Activated naive CD4-positive, alpha-beta T cell treated with anti-CD3 and anti-CD28 coated beads, Interleukin-2, amount 50 U/mL, for 24 hours (primary cell): ENCODE results near the gene URM1.
"Not testable (repeated sequence)": the region's sequence is repeated elsewhere in the genome, so short reads cannot be mapped to it uniquely, and the experiment has no call there.

Source experiments
- H3K27ac Mint-ChIP-seq: one replicate; pipeline ENCODE4 v1.8.0; 2021; ENCODE audit warnings: mild to moderate bottlenecking, mixed read lengths
- H3K27me3 Mint-ChIP-seq: one replicate; pipeline ENCODE4 v1.8.0; 2021; ENCODE audit warnings: mixed read lengths
- H3K36me3 Mint-ChIP-seq: one replicate; pipeline ENCODE4 v1.8.0; 2021; ENCODE audit warnings: mixed read lengths
- H3K4me1 Mint-ChIP-seq: one replicate; pipeline ENCODE4 v1.8.0; 2021; ENCODE audit warnings: mixed read lengths
- H3K4me3 Mint-ChIP-seq: one replicate; pipeline ENCODE4 v1.8.0; 2021; ENCODE audit warnings: mild to moderate bottlenecking, mixed read lengths
- H3K9me3 Mint-ChIP-seq: one replicate; pipeline ENCODE4 v1.8.0; 2021; ENCODE audit warnings: mixed read lengths

Gene URM1

DNA sequence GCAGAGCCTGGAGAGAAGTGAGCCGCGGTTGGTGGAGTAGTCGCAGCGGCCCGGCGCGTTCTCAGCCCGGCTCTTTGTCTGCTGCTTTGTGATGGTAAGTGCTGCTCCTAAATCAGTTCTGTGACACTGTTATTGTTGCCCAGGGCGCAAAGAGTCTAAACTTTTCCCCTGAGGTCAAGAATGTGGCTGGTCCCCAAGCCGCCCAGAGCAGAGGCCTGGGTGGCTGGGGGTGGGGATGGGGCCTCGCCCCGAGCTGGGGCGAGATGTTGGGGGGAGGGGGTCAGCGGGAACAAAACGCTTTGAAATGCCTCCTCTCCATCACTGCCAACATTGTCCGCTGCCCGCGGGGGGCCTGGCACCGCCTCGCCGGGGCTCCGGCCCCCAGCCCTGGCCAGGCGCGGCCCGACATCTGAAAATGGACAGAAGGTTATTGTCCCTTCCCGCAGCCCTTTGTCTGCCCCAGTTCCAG, 37.8 kb downstream of the URM1 start:
- no peaks in the 10 kb centered on the region for H3K36me3 Mint-ChIP-seq
- H3K9me3 Mint-ChIP-seq, result no peaks in the 10 kb centered on the region
- H3K4me1 Mint-ChIP-seq, result no peaks in the 10 kb centered on the region
- H3K27me3 Mint-ChIP-seq, result peaks cover 11% of the 10 kb centered on the region
- no peak overlapping the region for H3K4me3 Mint-ChIP-seq
- H3K27ac Mint-ChIP-seq, result no peak overlapping the region

DNA sequence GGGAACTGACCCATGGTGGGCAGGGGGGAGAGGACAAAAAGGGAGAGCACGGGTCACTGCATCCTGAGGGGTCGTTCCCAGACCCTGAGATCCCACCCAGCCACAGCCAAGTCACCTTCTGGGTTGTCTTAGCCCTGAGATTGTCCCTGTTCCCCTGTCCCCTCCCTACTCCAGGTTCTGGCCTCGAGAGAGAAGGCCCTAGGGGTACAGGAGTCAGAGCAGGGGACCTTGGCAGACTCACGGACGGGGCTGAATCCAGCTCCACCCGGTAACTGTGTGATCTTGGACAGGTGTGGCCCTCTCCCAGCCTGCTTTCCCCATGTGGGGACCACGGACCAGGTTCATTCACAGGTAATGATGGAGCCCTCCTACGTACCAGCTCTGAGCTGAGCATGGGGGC, 38.3 kb downstream of the URM1 start:
- Mint-ChIP-seq H3K9me3 (no peaks in the 10 kb centered on the region), H3K36me3 (no peaks in the 10 kb centered on the region), H3K4me1 (no peaks in the 10 kb centered on the region), H3K27me3 (peaks cover 13% of the 10 kb centered on the region), H3K27ac (no peak overlapping the region), H3K4me3 (no peak overlapping the region)

DNA sequence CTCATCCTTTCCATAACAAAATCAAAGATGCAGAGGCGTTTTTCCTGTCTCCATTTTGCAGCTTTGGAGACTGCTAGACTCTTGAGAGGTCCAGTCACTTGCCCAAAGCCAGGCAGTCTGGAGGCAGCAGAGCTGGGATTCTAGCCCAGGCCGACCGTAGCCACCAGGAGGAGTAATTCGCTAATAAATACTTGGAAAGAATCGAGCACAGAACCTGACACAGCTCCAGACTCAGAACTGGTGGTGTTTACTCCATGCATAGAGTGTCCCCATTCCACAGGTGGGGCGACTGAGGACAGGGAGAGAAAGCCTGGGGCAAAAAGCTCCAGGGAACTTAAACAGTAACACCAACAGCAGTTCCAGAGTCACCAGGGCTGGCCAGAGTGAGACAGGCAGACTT, 38.8 kb downstream of the URM1 start:
- H3K4me3 Mint-ChIP-seq, result no peak overlapping the region
- no peak overlapping the region for H3K27ac Mint-ChIP-seq
- peaks cover 16% of the 10 kb centered on the region for H3K27me3 Mint-ChIP-seq
- H3K4me1 Mint-ChIP-seq, result no peaks in the 10 kb centered on the region
- H3K36me3 Mint-ChIP-seq, result no peaks in the 10 kb centered on the region
- no peaks in the 10 kb centered on the region for H3K9me3 Mint-ChIP-seq

GRCh38 chr9:128411364-128412119, 40.4 kb downstream of the URM1 start:
- Mint-ChIP-seq H3K27me3 (peaks cover 28% of the 10 kb centered on the region), H3K27ac (no peak overlapping the region), H3K4me1 (no peaks in the 10 kb centered on the region), H3K9me3 (no peaks in the 10 kb centered on the region), H3K4me3 (no peak overlapping the region), H3K36me3 (no peaks in the 10 kb centered on the region)

- Mint-ChIP-seq H3K27me3 (peaks cover 28% of the 10 kb centered on the region), H3K4me1 (no peaks in the 10 kb centered on the region)
These were observed 41.1 kb downstream of the URM1 start for GRCh38 chr9:128412120-128412790.

GRCh38 chr9:128413728-128414127, 42.6 kb downstream of the URM1 start:
- H3K27me3 Mint-ChIP-seq, result peaks cover 23% of the 10 kb centered on the region
- not testable (repeated sequence) for H3K4me1 Mint-ChIP-seq, H3K36me3 Mint-ChIP-seq, H3K4me3 Mint-ChIP-seq, H3K9me3 Mint-ChIP-seq, H3K27ac Mint-ChIP-seq

More at GRCh38 chr9:128412120-128412790, 41.1 kb downstream of the URM1 start:
- H3K36me3 Mint-ChIP-seq, result no peaks in the 10 kb centered on the region
- H3K9me3 Mint-ChIP-seq, result no peaks in the 10 kb centered on the region
- H3K4me3 Mint-ChIP-seq, result no peak overlapping the region
- H3K27ac Mint-ChIP-seq, result no peak overlapping the region

- Mint-ChIP-seq H3K4me3 (no peak overlapping the region), H3K36me3 (no peaks in the 10 kb centered on the region), H3K27me3 (peaks cover 24% of the 10 kb centered on the region), H3K27ac (no peak overlapping the region), H3K9me3 (no peaks in the 10 kb centered on the region), H3K4me1 (peaks cover 3% of the 10 kb centered on the region)
These were observed 43.3 kb downstream of the URM1 start for GRCh38 chr9:128414461-128414860.

DNA sequence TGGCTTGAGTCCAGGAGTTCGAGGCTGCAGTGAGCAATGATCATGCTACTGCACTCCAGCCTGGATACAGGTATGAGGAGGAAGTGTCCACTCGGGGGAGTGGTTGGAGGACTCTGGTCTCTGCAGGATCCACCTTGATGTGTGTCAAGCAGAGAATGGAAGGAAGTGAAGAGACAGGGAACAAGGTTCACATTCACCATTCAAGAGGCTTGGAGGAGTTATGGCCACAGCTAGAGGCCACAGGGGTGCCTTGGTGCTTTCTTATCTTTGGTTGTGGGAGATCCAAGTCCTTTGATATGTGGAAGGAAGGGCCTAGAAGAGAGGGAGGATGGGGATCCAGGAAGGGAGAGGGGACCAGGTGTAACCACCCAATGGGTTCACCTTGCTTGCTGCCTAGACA, 44.1 kb downstream of the URM1 start:
- peaks cover 24% of the 10 kb centered on the region for H3K27me3 Mint-ChIP-seq
- no peak overlapping the region for H3K4me3 Mint-ChIP-seq
- peaks cover 9% of the 10 kb centered on the region for H3K4me1 Mint-ChIP-seq
- H3K27ac Mint-ChIP-seq, result no peak overlapping the region
- H3K9me3 Mint-ChIP-seq, result no peaks in the 10 kb centered on the region
- H3K36me3 Mint-ChIP-seq, result no peaks in the 10 kb centered on the region

DNA sequence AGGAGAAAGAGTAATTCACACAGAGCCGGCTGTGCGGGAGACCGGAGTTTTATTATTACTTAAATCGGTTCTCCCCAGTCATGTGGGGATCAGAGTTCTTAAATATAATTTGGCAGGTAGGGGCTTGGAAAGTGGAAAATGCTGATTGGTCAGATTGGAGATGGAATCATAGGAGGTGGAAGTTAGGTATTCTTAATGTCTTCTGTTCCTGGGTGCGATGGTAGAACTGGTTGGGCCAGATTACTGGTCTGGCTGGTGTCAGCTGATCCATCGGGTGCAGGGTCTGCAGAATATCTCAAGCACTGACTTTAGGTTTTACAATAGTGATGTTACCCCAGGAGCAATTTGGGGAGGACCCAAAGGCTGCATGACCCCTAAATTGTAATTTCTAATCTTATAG, 44.8 kb downstream of the URM1 start:
- Mint-ChIP-seq H3K9me3 (no peaks in the 10 kb centered on the region), H3K36me3 (no peaks in the 10 kb centered on the region), H3K4me3 (no peak overlapping the region), H3K27me3 (peaks cover 24% of the 10 kb centered on the region), H3K27ac (peak overlapping the region; percentile 55), H3K4me1 (peaks cover 9% of the 10 kb centered on the region)

- Mint-ChIP-seq H3K9me3 (no peaks in the 10 kb centered on the region), H3K27ac (no peak overlapping the region)
These were observed 45.4 kb downstream of the URM1 start for GRCh38 chr9:128416432-128417019.

GRCh38 chr9:128419061-128419925, 48.1 kb downstream of the URM1 start:
- Mint-ChIP-seq H3K27ac (no peak overlapping the region), H3K4me1 (peaks cover 9% of the 10 kb centered on the region), H3K36me3 (no peaks in the 10 kb centered on the region), H3K4me3 (peak overlapping the region; percentile 85), H3K9me3 (no peaks in the 10 kb centered on the region), H3K27me3 (peaks cover 21% of the 10 kb centered on the region)

More at GRCh38 chr9:128416432-128417019, 45.4 kb downstream of the URM1 start:
- H3K27me3 Mint-ChIP-seq, result peaks cover 24% of the 10 kb centered on the region
- H3K4me1 Mint-ChIP-seq, result peaks cover 9% of the 10 kb centered on the region
- H3K36me3 Mint-ChIP-seq, result no peaks in the 10 kb centered on the region
- no peak overlapping the region for H3K4me3 Mint-ChIP-seq

DNA sequence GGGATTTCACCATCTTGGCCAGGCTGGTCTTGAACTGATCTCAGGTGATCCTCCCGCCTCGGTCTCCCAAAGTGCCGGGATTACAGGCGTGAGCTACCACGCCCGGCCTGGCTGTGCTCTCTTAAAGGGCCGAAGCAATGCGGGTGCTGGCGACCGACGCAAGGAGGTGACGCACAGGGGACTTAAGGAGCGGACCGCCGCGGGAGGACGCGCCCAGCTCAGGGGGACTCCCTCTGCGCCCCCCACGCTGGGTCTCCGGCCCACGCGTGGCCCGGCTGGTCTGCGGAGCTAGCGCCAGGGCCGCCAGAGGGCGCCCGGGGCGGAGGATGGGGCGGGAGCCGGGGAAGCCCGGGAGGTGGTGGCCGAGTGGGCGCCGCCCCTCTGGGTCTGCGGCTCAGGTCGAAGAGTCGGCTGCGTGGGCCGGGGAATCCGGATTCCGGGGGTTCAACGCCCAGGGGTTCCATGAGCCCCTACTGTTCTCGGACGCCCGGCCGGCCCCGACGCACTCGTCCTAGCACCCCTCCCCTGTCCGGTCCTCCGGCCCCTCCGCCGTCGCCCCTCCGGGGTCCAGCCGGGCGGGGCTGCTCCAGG, 49.0 kb downstream of the URM1 start:
- H3K27ac Mint-ChIP-seq, result peak overlapping the region; percentile 8
- H3K27me3 Mint-ChIP-seq, result peaks cover 14% of the 10 kb centered on the region
- H3K9me3 Mint-ChIP-seq, result no peaks in the 10 kb centered on the region
- peaks cover 9% of the 10 kb centered on the region for H3K4me1 Mint-ChIP-seq
- peak overlapping the region; percentile 85 for H3K4me3 Mint-ChIP-seq
- no peaks in the 10 kb centered on the region for H3K36me3 Mint-ChIP-seq

DNA sequence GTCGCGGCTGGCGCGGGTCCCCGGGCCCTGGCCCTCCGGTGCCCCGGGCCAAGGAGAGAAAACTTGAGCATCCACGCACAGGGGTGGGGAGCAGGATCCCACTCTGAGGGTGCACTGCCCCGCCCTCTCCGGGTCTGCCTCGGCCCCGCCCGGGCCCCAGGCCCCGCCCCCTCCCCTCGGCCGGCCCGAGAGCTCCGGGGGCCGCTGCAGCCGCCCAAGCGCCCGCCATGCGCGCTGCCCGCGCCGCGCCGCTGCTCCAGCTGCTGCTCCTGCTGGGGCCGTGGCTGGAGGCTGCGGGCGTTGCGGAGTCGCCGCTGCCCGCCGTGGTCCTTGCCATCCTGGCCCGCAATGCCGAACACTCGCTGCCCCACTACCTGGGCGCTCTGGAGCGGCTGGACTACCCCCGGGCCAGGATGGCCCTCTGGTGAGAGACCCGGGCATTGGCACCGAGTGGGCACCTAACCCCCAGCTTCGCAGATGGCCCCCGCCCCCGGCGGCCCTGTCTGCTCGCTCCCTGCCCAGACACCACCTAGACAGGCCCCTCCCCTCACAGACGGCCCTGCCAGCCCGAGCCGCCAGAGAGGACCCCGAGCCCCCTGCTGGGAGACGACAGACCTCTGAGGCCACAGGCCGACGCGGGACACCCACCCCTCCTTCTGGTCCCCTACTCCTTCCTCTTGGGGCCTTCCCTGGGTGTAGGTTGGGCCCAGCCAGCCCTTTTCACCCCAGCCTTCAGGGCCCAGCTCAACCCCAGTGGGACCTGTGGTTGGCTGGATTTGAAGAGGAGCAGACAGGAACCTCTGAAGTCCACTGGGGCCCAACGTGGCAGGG, 49.7 kb downstream of the URM1 start, which contains the start of gene CERCAM:
Gene CERCAM, plus strand, starts transcription at position 207 of the 831 bp plus-strand sequence. Its CDS starts 21 bp downstream, at position 228.
- Mint-ChIP-seq H3K36me3 (no peaks in the 10 kb centered on the region), H3K27ac (peak within 1 kb of the TSS; percentile 8), H3K9me3 (no peaks in the 10 kb centered on the region), H3K27me3 (peaks cover 9% of the 10 kb centered on the region), H3K4me1 (peaks cover 9% of the 10 kb centered on the region), H3K4me3 (peak within 1 kb of the TSS; percentile 85)

DNA sequence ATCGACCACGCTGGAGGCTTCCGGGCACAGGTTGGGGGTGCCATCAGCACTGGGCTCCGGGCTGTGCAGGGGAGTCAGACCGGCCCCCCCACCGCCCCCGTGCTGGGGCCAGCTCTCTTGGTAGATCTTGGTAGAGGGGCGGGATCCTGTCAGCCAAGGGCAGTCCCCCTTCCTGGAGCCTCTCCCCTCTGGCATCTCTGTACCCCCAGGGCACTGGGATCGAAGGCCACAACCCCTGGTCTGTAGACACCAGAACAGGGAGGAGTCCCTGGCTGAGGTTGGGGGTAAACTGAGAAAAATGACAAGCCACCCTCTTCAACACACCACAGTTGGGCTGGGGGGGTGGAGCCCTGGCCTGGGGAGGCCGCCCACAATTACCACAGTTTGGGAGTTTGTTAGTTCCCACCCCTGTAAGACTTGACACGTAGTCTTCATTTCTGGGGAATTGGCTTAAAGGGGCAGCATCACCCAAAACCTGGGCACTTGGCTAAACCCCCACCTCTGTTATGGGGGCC, 50.4 kb downstream of the URM1 start:
- Mint-ChIP-seq H3K4me1 (peaks cover 9% of the 10 kb centered on the region), H3K9me3 (no peaks in the 10 kb centered on the region), H3K4me3 (peak overlapping the region; percentile 49), H3K27ac (no peak overlapping the region), H3K36me3 (no peaks in the 10 kb centered on the region), H3K27me3 (peaks cover 4% of the 10 kb centered on the region)
